ENCODE results near the gene PLP2. TPM values are rescaled to one million over a fixed set of nuclear protein-coding genes. Genes with fewer than 3 reads are reported as not detected.

The PLP2 gene
- total and polyA plus RNA-seq, 9 donors: 59.0 to 166 (median 117) TPM

DNA sequence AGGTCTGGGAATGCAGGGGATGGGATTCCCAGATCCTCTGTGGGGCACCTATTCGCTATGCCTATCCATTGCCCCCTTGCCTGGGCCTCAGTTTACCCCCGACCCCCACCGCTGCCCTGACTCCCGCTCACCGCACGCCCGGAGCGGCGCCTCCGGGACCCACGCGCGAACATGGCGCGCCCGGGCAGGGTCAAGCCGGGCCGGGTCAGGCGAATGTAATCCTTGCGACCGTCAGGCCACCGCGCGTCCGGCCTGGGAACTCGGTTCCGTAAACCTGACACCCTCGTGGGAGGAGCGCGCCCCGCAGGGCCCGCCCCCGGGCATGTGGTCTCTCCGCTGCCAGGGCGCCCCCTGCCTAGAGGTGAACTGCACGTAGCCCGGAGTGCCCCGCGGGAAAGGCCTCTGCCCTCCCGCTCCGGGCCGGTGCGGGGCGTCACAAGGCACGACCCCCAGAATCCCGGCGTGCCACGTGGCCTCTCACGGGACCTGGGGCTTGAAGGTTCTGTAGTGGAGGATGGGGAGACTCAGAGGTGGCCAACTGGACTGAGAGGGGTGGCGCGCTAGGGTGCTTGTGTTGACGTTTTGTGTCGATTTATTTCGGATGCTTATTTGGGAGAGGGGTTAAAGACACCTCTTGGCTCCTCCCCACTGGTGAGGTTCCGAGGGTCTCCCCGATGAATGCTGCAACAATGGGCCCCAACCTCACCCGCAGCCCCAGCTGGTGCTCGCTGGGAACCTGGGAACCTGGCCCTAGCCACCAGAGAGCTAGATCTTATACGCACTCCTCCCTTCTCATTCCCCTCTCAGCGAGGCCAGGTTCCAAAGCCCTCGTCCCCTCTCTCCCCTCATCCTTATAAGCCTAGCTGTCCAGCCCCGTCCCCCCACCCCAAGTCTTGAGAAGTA is 14.7 kb downstream of the PLP2 start, which contains the start of gene PRICKLE3:
Gene PRICKLE3 (minus strand): TSS at position 249 of the 903 bp plus-strand sequence. CDS start 76 bp downstream, at position 173.
- DNase-seq: peak; percentile 77
- Histone ChIP-seq H3K4me1 (ENCODE audit: control insufficient read depth, insufficient read depth, low read length) (peaks cover 26% of the 10 kb centered on the region), H3K4me3 (ENCODE audit: low read length) (peak within 1 kb of the TSS; percentile 54), H3K27ac (ENCODE audit: low read length) (peak within 1 kb of the TSS; percentile 85), H3K27me3 (ENCODE audit: control insufficient read depth, insufficient read depth, low read length) (no peaks in the 10 kb centered on the region), H3K36me3 (ENCODE audit: control insufficient read depth, insufficient read depth, low read length) (no peaks in the 10 kb centered on the region), H3K9me3 (replicated peaks; ENCODE audit: control insufficient read depth, low read depth, low read length) (no peaks in the 10 kb centered on the region)
- WGBS (ENCODE audit: insufficient coverage): 47% methylated on average over 56 of the region's 62 CpGs

DNA sequence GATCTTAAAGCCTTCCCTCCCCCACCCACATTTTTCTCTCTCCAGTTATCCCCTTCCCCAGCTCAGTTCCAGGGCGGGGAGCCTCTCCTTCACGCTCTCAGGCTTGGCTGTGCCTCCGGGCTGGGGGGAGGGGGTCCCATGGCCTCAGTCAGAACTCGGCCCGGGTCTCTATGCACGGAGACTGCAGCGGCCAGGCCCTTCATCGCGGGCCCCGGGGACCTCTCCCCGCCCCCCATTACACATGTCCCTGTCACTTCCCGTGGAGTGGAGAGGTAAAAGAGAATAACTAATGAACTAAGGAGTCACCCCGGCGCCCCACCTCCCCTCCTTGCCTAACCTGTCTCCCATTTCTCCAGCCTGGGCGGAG is 15.3 kb downstream of the PLP2 start:
- H3K4me1 ChIP-seq (ENCODE audit: control insufficient read depth, insufficient read depth, low read length): peaks cover 26% of the 10 kb centered on the region
- 45% methylated on average over 3 of the region's 15 CpGs for WGBS (ENCODE audit: insufficient coverage)
- no peaks in the 10 kb centered on the region for H3K36me3 ChIP-seq (ENCODE audit: control insufficient read depth, insufficient read depth, low read length)
- H3K27me3 ChIP-seq (ENCODE audit: control insufficient read depth, insufficient read depth, low read length): no peaks in the 10 kb centered on the region
- H3K27ac ChIP-seq (ENCODE audit: low read length): peak overlapping the region; percentile 85
- no peaks in the 10 kb centered on the region for H3K9me3 ChIP-seq (replicated peaks; ENCODE audit: control insufficient read depth, low read depth, low read length)
- H3K4me3 ChIP-seq (ENCODE audit: low read length): no peak overlapping the region
- no peak for DNase-seq

DNA sequence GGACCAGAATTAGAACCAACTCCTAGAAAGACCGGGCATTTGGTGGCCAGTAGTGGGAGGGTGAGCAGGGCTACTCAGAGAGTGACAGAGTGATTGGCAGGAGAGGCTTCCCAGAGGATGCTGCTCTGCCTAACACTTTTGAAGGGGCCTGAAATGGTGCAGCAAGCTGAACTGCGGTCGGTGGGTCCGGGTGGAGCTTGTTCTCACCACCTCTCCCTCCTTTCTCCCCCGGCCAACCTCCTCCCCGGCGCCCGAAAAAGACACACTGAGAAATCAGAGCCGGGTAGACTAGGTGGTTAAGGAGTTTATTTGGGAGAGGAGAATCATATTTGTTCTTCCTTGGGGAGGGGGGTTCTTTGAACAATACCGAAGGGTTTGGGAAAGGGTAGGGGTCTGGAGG is 15.8 kb downstream of the PLP2 start:
- H3K36me3 ChIP-seq (ENCODE audit: control insufficient read depth, insufficient read depth, low read length): no peaks in the 10 kb centered on the region
- peaks cover 26% of the 10 kb centered on the region for H3K4me1 ChIP-seq (ENCODE audit: control insufficient read depth, insufficient read depth, low read length)
- H3K27me3 ChIP-seq (ENCODE audit: control insufficient read depth, insufficient read depth, low read length): no peaks in the 10 kb centered on the region
- no peak overlapping the region for H3K4me3 ChIP-seq (ENCODE audit: low read length)
- 56% methylated on average over 3 of the region's 10 CpGs for WGBS (ENCODE audit: insufficient coverage)
- H3K27ac ChIP-seq (ENCODE audit: low read length): peak overlapping the region; percentile 20
- no peak for DNase-seq
- no peaks in the 10 kb centered on the region for H3K9me3 ChIP-seq (replicated peaks; ENCODE audit: control insufficient read depth, low read depth, low read length)

DNA sequence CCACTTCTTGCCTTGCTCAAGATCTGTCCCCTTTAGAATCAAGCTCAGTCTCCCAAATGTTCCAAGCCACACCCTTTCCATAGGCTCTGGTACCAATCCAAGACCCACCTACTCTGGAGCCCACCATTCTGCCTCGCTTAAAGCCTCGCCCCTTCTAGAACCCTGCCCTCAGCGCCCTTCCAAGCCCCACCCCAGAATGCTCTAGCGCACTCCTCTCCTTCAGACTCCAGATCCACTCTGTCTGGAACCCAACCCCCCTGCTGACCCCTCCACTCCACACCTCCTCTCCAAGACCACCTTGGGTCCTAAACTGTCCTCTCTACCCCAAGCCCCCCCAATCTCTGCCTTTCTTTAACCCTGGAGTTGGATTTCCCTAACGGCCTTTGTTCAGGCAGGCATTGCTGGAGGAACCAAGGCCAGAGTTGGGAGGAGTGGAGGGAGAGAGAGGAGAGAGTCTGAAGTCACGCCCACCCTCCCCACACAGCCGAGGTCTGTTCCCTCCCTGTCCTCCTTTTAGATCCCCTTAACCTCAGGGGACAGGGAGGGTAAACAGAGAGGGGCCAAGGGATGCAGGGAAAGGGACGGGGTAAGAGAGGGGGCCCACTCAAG is 16.9 kb downstream of the PLP2 start:
- DNase-seq: peak; percentile 33
- Histone ChIP-seq H3K27ac (ENCODE audit: low read length) (no peak overlapping the region), H3K4me3 (ENCODE audit: low read length) (no peak overlapping the region), H3K27me3 (ENCODE audit: control insufficient read depth, insufficient read depth, low read length) (no peaks in the 10 kb centered on the region), H3K4me1 (ENCODE audit: control insufficient read depth, insufficient read depth, low read length) (peaks cover 26% of the 10 kb centered on the region), H3K36me3 (ENCODE audit: control insufficient read depth, insufficient read depth, low read length) (no peaks in the 10 kb centered on the region), H3K9me3 (replicated peaks; ENCODE audit: control insufficient read depth, low read depth, low read length) (peaks cover 3% of the 10 kb centered on the region)
- WGBS (ENCODE audit: insufficient coverage): 82% methylated on average over 4 of the region's 8 CpGs

DNA sequence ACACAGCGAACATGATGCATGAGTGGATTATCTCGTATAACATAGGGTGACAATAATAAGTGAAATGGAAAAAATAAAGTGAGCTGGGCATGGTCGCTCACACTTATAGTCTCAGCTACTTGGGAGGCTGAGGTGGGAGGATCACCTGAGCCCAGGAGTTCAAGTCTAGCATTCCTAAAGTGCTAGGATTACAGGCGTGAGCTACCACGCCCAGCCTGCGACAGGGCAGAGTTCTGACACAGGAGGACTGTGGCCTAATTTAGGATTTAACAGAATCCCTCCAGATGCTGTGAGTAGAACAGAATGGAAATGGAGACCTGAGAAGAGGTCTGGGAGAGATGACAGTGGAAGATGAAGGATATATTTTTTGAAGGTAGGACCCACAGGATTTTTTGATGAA is 17.9 kb downstream of the PLP2 start:
- 79% methylated on average over 6 of the region's 6 CpGs for WGBS (ENCODE audit: insufficient coverage)
- no peaks in the 10 kb centered on the region for H3K27me3 ChIP-seq (ENCODE audit: control insufficient read depth, insufficient read depth, low read length)
- H3K36me3 ChIP-seq (ENCODE audit: control insufficient read depth, insufficient read depth, low read length): no peaks in the 10 kb centered on the region
- peaks cover 3% of the 10 kb centered on the region for H3K9me3 ChIP-seq (replicated peaks; ENCODE audit: control insufficient read depth, low read depth, low read length)
- H3K4me1 ChIP-seq (ENCODE audit: control insufficient read depth, insufficient read depth, low read length): peaks cover 18% of the 10 kb centered on the region
- DNase-seq: no peak
- H3K4me3 ChIP-seq (ENCODE audit: low read length): no peak overlapping the region
- H3K27ac ChIP-seq (ENCODE audit: low read length): no peak overlapping the region

DNA sequence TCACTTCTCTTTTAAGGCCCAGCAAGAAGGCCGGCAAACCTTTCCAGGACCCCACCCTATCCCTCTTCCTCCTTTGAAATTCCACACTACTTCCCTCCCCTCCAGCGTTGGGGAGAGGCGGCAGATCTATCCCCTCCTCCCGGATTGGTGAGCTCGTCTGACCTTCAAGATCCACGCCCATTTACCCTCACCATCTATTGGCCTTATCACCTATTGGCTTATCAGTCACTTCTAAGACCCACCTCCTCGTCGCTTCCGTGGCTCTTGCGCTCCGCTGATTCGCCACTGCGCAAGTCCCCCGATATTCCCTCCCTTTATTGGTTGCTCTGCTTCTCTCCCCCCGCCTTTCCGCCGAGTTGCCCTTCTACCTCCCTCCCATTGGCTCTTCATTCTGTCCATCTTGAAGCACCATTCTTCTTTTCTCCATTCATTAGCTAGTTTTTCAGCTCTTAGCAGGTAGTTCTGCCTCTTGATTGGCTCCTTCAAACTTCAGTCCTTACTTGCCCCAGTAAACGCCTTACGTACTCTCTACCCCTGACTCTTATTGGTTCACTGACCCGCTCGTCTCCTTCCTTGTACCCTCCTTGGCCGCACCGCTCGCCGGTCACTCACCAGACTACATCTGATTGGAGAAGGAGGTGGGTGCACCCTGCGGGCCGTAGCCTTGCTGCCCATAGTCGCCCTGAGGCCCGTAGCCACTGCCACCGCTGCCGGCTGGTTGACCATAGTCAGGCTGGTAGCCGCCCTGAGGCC is 19.3 kb downstream of the PLP2 start:
- Histone ChIP-seq H3K4me1 (ENCODE audit: control insufficient read depth, insufficient read depth, low read length) (peaks cover 6% of the 10 kb centered on the region), H3K4me3 (ENCODE audit: low read length) (peak overlapping the region; percentile 71), H3K9me3 (replicated peaks; ENCODE audit: control insufficient read depth, low read depth, low read length) (peaks cover 3% of the 10 kb centered on the region), H3K36me3 (ENCODE audit: control insufficient read depth, insufficient read depth, low read length) (no peaks in the 10 kb centered on the region), H3K27ac (ENCODE audit: low read length) (peak overlapping the region; percentile 80), H3K27me3 (ENCODE audit: control insufficient read depth, insufficient read depth, low read length) (no peaks in the 10 kb centered on the region)
- 28% methylated on average over 27 of the region's 32 CpGs for WGBS (ENCODE audit: insufficient coverage)
- peak; percentile 100 for DNase-seq

DNA sequence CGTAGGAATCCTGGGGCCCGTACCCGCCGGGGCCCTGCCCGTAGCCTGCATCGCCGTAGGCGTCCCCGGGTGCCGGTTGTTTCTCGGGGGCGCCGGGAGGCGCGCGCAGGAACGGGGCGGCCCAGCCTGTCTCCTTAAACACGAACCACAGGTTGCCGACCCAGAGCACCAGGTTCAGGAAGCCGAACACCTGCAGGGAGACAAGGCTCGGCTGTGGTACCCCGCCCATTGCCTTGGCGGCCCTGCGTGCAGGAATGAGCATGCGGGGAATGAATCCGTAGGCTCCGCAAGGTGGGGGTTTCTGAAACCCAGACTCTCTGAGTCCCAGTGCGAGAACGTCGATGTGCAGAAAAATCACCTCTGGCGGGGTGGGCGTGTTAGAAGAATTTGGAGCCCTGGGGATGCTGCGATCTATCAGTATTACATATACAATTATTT is 19.9 kb downstream of the PLP2 start:
- Histone ChIP-seq H3K4me1 (ENCODE audit: control insufficient read depth, insufficient read depth, low read length) (peaks cover 2% of the 10 kb centered on the region), H3K4me3 (ENCODE audit: low read length) (peak overlapping the region; percentile 71), H3K9me3 (replicated peaks; ENCODE audit: control insufficient read depth, low read depth, low read length) (peaks cover 3% of the 10 kb centered on the region), H3K27me3 (ENCODE audit: control insufficient read depth, insufficient read depth, low read length) (no peaks in the 10 kb centered on the region), H3K27ac (ENCODE audit: low read length) (peak overlapping the region; percentile 80), H3K36me3 (ENCODE audit: control insufficient read depth, insufficient read depth, low read length) (no peaks in the 10 kb centered on the region)
- no peak for DNase-seq
- WGBS (ENCODE audit: insufficient coverage): 38% methylated on average over 28 of the region's 34 CpGs

DNA sequence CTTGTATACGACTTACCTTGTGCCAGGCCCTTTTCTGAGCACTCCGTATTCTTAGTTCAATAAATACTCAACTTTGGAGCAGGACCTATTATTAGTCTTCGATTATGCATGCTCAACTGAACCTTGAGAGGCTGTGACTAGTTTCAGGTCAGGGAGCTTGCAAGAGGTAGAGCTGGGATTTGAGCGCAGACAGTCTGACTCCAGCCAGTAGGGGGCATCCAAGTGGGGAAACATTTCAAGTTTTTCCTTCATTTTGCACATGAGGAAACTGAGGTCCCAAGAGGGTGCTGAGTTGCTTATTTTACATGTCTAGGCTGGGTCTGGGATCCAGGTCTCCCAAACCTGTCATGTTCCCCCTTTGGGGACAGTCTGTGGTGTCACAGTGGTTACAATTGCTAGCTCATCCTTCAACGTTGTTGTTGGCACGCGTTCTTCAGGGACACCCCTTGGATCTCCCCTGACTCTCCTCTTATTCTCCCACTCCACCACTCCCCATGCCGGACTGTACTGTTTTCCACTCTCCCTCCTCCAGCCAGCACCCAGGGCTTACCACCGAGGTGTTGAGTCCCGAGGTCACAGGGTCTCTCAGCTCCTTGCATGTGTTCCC is 21.1 kb downstream of the PLP2 start:
- 59% methylated on average over 8 of the region's 10 CpGs for WGBS (ENCODE audit: insufficient coverage)
- no peak overlapping the region for H3K27ac ChIP-seq (ENCODE audit: low read length)
- peaks cover 3% of the 10 kb centered on the region for H3K9me3 ChIP-seq (replicated peaks; ENCODE audit: control insufficient read depth, low read depth, low read length)
- H3K27me3 ChIP-seq (ENCODE audit: control insufficient read depth, insufficient read depth, low read length): no peaks in the 10 kb centered on the region
- H3K36me3 ChIP-seq (ENCODE audit: control insufficient read depth, insufficient read depth, low read length): no peaks in the 10 kb centered on the region
- no peak overlapping the region for H3K4me3 ChIP-seq (ENCODE audit: low read length)
- no peak for DNase-seq
- H3K4me1 ChIP-seq (ENCODE audit: control insufficient read depth, insufficient read depth, low read length): no peaks in the 10 kb centered on the region

DNA sequence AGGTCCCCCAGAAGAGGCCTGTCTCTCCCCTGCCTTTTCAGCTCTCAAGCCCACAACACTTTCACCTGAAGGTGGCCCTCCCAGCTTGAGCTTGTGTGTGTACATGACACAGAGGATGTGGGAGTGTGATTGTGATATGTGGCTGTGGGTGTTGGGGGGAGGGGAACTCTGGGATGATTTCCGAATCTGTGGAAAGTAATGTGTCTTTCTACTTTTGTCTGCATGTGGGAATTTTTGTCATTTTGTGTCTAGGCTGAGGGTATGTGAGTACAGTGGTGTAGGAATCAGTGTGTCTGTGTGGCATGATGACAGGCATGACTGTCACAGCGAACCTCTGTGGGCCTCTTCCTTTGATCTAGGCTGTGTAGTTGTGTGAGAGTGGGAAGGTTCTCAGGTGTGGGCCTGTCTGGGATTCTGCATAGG is 21.9 kb downstream of the PLP2 start:
- Histone ChIP-seq H3K9me3 (replicated peaks; ENCODE audit: control insufficient read depth, low read depth, low read length) (peaks cover 3% of the 10 kb centered on the region), H3K27me3 (ENCODE audit: control insufficient read depth, insufficient read depth, low read length) (no peaks in the 10 kb centered on the region), H3K27ac (ENCODE audit: low read length) (no peak overlapping the region), H3K36me3 (ENCODE audit: control insufficient read depth, insufficient read depth, low read length) (no peaks in the 10 kb centered on the region), H3K4me3 (ENCODE audit: low read length) (no peak overlapping the region), H3K4me1 (ENCODE audit: control insufficient read depth, insufficient read depth, low read length) (no peaks in the 10 kb centered on the region)
- WGBS (ENCODE audit: insufficient coverage): 82% methylated on average over 2 of the region's 2 CpGs
- no peak for DNase-seq
